Naive B cell (primary cell): ENCODE results near the gene LYPD6B. TPM values are rescaled to one million over a fixed set of nuclear protein-coding genes. Genes with fewer than 3 reads are reported as not detected.

Source experiments
- ATAC-seq, 2 donors: fragments of 150-1000 bp; cut with Tn5 transposase; 2 replicates each; pipeline ENCODE4 v1.10.0; 2021; ENCODE audit warnings: low read depth in 2 of 2, mild to moderate bottlenecking in 2 of 2, moderate library complexity in 2 of 2
- DNase-seq: peaks from one replicate; pipeline ENCODE4 v3.0.0; 2022
- H3K27ac Mint-ChIP-seq, 6 donors: one replicate each; pipeline ENCODE4 v1.8.0; 2020 to 2022; ENCODE audit warnings: mild to moderate bottlenecking in 6 of 6, mixed read lengths in 6 of 6, moderate library complexity in 5 of 6, inconsistent platforms in 2 of 6
- H3K27me3 Mint-ChIP-seq, 3 donors: one replicate each; pipeline ENCODE4 v1.8.0; 2021 to 2022; ENCODE audit warnings: mixed read lengths in 3 of 3, mild to moderate bottlenecking in 1 of 3
- H3K36me3 Mint-ChIP-seq, 2 donors: one replicate each; pipeline ENCODE4 v1.8.0; 2020 to 2022; ENCODE audit warnings: mixed read lengths in 2 of 2, inconsistent platforms in 1 of 2, mild to moderate bottlenecking in 1 of 2
- H3K4me1 Mint-ChIP-seq, 3 donors: one replicate each; pipeline ENCODE4 v1.8.0; 2020 to 2022; ENCODE audit warnings: mixed read lengths in 3 of 3, inconsistent platforms in 1 of 3, mild to moderate bottlenecking in 1 of 3, moderate library complexity in 1 of 3
- H3K4me3 Mint-ChIP-seq, 8 donors: one replicate each; pipeline ENCODE4 v1.8.0; 2020 to 2022; ENCODE audit warnings: mild to moderate bottlenecking in 8 of 8, mixed read lengths in 8 of 8, moderate library complexity in 8 of 8, inconsistent platforms in 2 of 8
- H3K9me3 Mint-ChIP-seq, 7 donors: one replicate each; pipeline ENCODE4 v1.8.0; 2020 to 2022; ENCODE audit warnings: mixed read lengths in 7 of 7, mild to moderate bottlenecking in 5 of 7, inconsistent platforms in 2 of 7, moderate library complexity in 1 of 7
- polyA plus RNA-seq, 6 donors: library from polyadenylated mRNA; unstranded; fragments of 300-500 nt; fragmentation: Illumina TruSeq; gene quantifications; one replicate each; pipeline ENCODE4 v1.2.3, GENCODE V29; 2021; ENCODE audit warnings: low read depth in 6 of 6

The LYPD6B gene
- polyA plus RNA-seq, 6 donors from 2014 or later: 0.78 to 6.7 (median 4.2) TPM; not detected in 1

GRCh38 chr2:149132901-149133300 is 94.4 kb downstream of the LYPD6B start:
- Mint-ChIP-seq H3K4me1 (peaks cover 0 to 4% (median 0%) of the 10 kb centered on the region in 3 donors), H3K9me3 (no peaks in the 10 kb centered on the region), H3K36me3 (no peaks in the 10 kb centered on the region), H3K27ac (no peak overlapping the region), H3K4me3 (no peak overlapping the region), H3K27me3 (peaks cover 0 to 17% (median 17%) of the 10 kb centered on the region in 3 donors)
- DNase-seq (no peak), ATAC-seq (no peak)

GRCh38 chr2:149134335-149134923 is 95.9 kb downstream of the LYPD6B start:
- ATAC-seq (no peak), DNase-seq (no peak)
- no peaks in the 10 kb centered on the region for H3K9me3 Mint-ChIP-seq
- H3K36me3 Mint-ChIP-seq: no peaks in the 10 kb centered on the region
- H3K4me3 Mint-ChIP-seq: no peak overlapping the region
- no peak overlapping the region for H3K27ac Mint-ChIP-seq
- peaks cover 2 to 17% (median 17%) of the 10 kb centered on the region in 3 donors for H3K27me3 Mint-ChIP-seq
- peaks cover 0 to 4% (median 0%) of the 10 kb centered on the region in 3 donors for H3K4me1 Mint-ChIP-seq

- DNase-seq (no peak), ATAC-seq (no peak)
- Mint-ChIP-seq H3K9me3 (no peaks in the 10 kb centered on the region), H3K36me3 (no peaks in the 10 kb centered on the region), H3K27ac (no peak overlapping the region), H3K4me1 (no peaks in the 10 kb centered on the region), H3K4me3 (no peak overlapping the region), H3K27me3 (peaks cover 11 to 19% (median 17%) of the 10 kb centered on the region in 3 donors)
Observed at GRCh38 chr2:149136111-149136510, 97.6 kb downstream of the LYPD6B start.

GRCh38 chr2:149141046-149141445 is 102.5 kb downstream of the LYPD6B start:
- Mint-ChIP-seq H3K4me3 (no peak overlapping the region), H3K4me1 (peaks cover 9 to 10% (median 10%) of the 10 kb centered on the region in 3 donors), H3K27ac (no peak overlapping the region), H3K36me3 (no peaks in the 10 kb centered on the region), H3K27me3 (peaks cover 0 to 31% (median 31%) of the 10 kb centered on the region in 3 donors), H3K9me3 (peaks cover 0 to 2% (median 0%) of the 10 kb centered on the region in 7 donors)
- no peak for DNase-seq
- no peak for ATAC-seq

- Mint-ChIP-seq H3K36me3 (no peaks in the 10 kb centered on the region), H3K27ac (no peak overlapping the region), H3K4me3 (no peak overlapping the region), H3K9me3 (peaks cover 0 to 3% (median 0%) of the 10 kb centered on the region in 7 donors), H3K27me3 (peaks cover 0 to 39% (median 35%) of the 10 kb centered on the region in 3 donors), H3K4me1 (peaks cover 10 to 12% (median 10%) of the 10 kb centered on the region in 3 donors)
- no peak for DNase-seq
- no peak for ATAC-seq
Observed at GRCh38 chr2:149143734-149144133, 105.2 kb downstream of the LYPD6B start.

- Mint-ChIP-seq H3K27me3 (peaks cover 0 to 43% (median 35%) of the 10 kb centered on the region in 3 donors), H3K27ac (peak overlapping the region in 1 of 6 donors; percentile 43), H3K9me3 (peaks cover 0 to 3% (median 0%) of the 10 kb centered on the region in 7 donors), H3K4me3 (peak overlapping the region in 4 of 8 donors; percentile 2 to 56 (median 48)), H3K4me1 (peaks cover 10 to 12% (median 10%) of the 10 kb centered on the region in 3 donors), H3K36me3 (no peaks in the 10 kb centered on the region)
- ATAC-seq (peak in 1 of 2 donors; percentile 48), DNase-seq (no peak)
Observed at GRCh38 chr2:149145314-149146295, 107.1 kb downstream of the LYPD6B start.

GRCh38 chr2:149146876-149147275 is 108.4 kb downstream of the LYPD6B start:
- no peak for DNase-seq
- no peak overlapping the region for H3K27ac Mint-ChIP-seq
- ATAC-seq: no peak
- peaks cover 10 to 12% (median 10%) of the 10 kb centered on the region in 3 donors for H3K4me1 Mint-ChIP-seq
- H3K4me3 Mint-ChIP-seq: no peak overlapping the region
- H3K36me3 Mint-ChIP-seq: no peaks in the 10 kb centered on the region
- H3K27me3 Mint-ChIP-seq: peaks cover 0 to 43% (median 32%) of the 10 kb centered on the region in 3 donors
- peaks cover 0 to 3% (median 0%) of the 10 kb centered on the region in 7 donors for H3K9me3 Mint-ChIP-seq

GRCh38 chr2:149148194-149149006 is 109.9 kb downstream of the LYPD6B start:
- peaks cover 0 to 50% (median 36%) of the 10 kb centered on the region in 3 donors for H3K27me3 Mint-ChIP-seq
- peaks cover 10 to 12% (median 12%) of the 10 kb centered on the region in 3 donors for H3K4me1 Mint-ChIP-seq
- H3K9me3 Mint-ChIP-seq: peaks cover 0 to 6% (median 0%) of the 10 kb centered on the region in 7 donors
- ATAC-seq (no peak), DNase-seq (no peak)
- H3K27ac Mint-ChIP-seq: no peak overlapping the region
- H3K4me3 Mint-ChIP-seq: no peak overlapping the region
- H3K36me3 Mint-ChIP-seq: no peaks in the 10 kb centered on the region

GRCh38 chr2:149149007-149149297 is 110.5 kb downstream of the LYPD6B start:
- no peak overlapping the region for H3K27ac Mint-ChIP-seq
- DNase-seq (no peak), ATAC-seq (no peak)
- H3K4me1 Mint-ChIP-seq: peaks cover 10 to 12% (median 12%) of the 10 kb centered on the region in 3 donors
- H3K9me3 Mint-ChIP-seq: peaks cover 0 to 6% (median 0%) of the 10 kb centered on the region in 7 donors
- H3K4me3 Mint-ChIP-seq: no peak overlapping the region
- peaks cover 0 to 52% (median 37%) of the 10 kb centered on the region in 3 donors for H3K27me3 Mint-ChIP-seq
- no peaks in the 10 kb centered on the region for H3K36me3 Mint-ChIP-seq

GRCh38 chr2:149152469-149152953 is 114.0 kb downstream of the LYPD6B start:
- H3K4me3 Mint-ChIP-seq: no peak overlapping the region
- DNase-seq (no peak), ATAC-seq (no peak)
- H3K9me3 Mint-ChIP-seq: peaks cover 0 to 3% (median 1%) of the 10 kb centered on the region in 7 donors
- H3K4me1 Mint-ChIP-seq: peaks cover 0 to 2% (median 0%) of the 10 kb centered on the region in 3 donors
- no peaks in the 10 kb centered on the region for H3K36me3 Mint-ChIP-seq
- H3K27ac Mint-ChIP-seq: no peak overlapping the region
- H3K27me3 Mint-ChIP-seq: peaks cover 5 to 60% (median 42%) of the 10 kb centered on the region in 3 donors

- H3K27ac Mint-ChIP-seq: no peak overlapping the region
- DNase-seq (no peak), ATAC-seq (no peak)
Observed at GRCh38 chr2:149155196-149155969, 116.9 kb downstream of the LYPD6B start.

GRCh38 chr2:149155988-149156387 is 117.5 kb downstream of the LYPD6B start:
- DNase-seq (no peak), ATAC-seq (no peak)
- Mint-ChIP-seq H3K36me3 (no peaks in the 10 kb centered on the region), H3K9me3 (peaks cover 0 to 4% (median 2%) of the 10 kb centered on the region in 7 donors), H3K4me3 (no peak overlapping the region), H3K27ac (no peak overlapping the region), H3K27me3 (peaks cover 9 to 59% (median 58%) of the 10 kb centered on the region in 3 donors), H3K4me1 (peaks cover 3 to 7% (median 4%) of the 10 kb centered on the region in 3 donors)

More at GRCh38 chr2:149155196-149155969, 116.9 kb downstream of the LYPD6B start:
- H3K36me3 Mint-ChIP-seq: no peaks in the 10 kb centered on the region
- peaks cover 0 to 2% (median 0%) of the 10 kb centered on the region in 3 donors for H3K4me1 Mint-ChIP-seq
- peaks cover 9 to 58% (median 54%) of the 10 kb centered on the region in 3 donors for H3K27me3 Mint-ChIP-seq
- no peak overlapping the region for H3K4me3 Mint-ChIP-seq
- H3K9me3 Mint-ChIP-seq: peaks cover 0 to 4% (median 2%) of the 10 kb centered on the region in 7 donors
